A549 (cell line): ENCODE measurements around the gene AGFG1. TPM values are rescaled to one million over a fixed set of nuclear protein-coding genes. Genes with fewer than 3 reads are reported as not detected.
A peak's percentile ranks its signal among the peaks of the same experiment; 100 is the strongest.

Experiments
- ATAC-seq, 2 experiments: fragments of 200-7000 bp in 1 of 2; fragments of >200 bp in 1 of 2; cut with Nextera tagmentation in 1 of 2; cut with Tn5 transposase in 1 of 2; 3 replicates each; pipeline versions ENCODE4 v1.8.0 to v1.9.1; 2018 to 2020; ENCODE audit warnings: mild to moderate bottlenecking in 1 of 2, moderate library complexity in 1 of 2
- CTCF ChIA-PET: fragments of 300-600 bp; sonication (Branson Sonifier 250); formaldehyde crosslinking; extraction: SDS; loops from one replicate; lab custom pipeline; 2021; ENCODE audit warnings: antibody characterized with exemption, inconsistent platforms; lab: Yijun Ruan, JAX
- POLR2A ChIA-PET: fragments of 350-600 bp; formaldehyde crosslinking; extraction: SDS; loops from one replicate; lab custom pipeline; 2021; ENCODE audit warnings: antibody characterized with exemption, inconsistent platforms; lab: Yijun Ruan, JAX
- DNase-seq, 2 experiments: peaks; one replicate each; pipeline versions ENCODE4 v3.0.0 to v3.0.0-alpha.2; 2011 to 2016; ENCODE audit warnings: low read depth in 1 of 2, low spot score in 1 of 2
- FAIRE-seq: peaks from 2 replicates; lab custom pipeline; 2011; peaks lifted over from hg19 to GRCh38; lab: Jason Lieb, UNC
- H3K27ac ChIP-seq, 2 experiments: fragments of >200 bp; sonication (Bioruptor Twin); formaldehyde crosslinking; 3 replicates each; pipeline ENCODE4 v1.5.1; 2016 to 2017
- H3K4me1 ChIP-seq: fragments of >200 bp; sonication (Bioruptor Twin); formaldehyde crosslinking; 3 replicates; pipeline ENCODE4 v1.6.1; 2016
- H3K4me2 ChIP-seq: fragments of >200 bp; sonication (Bioruptor Twin); formaldehyde crosslinking; 3 replicates; pipeline ENCODE4 v1.6.1; 2016
- H3K4me3 ChIP-seq: fragments of >200 bp; sonication (Bioruptor Twin); formaldehyde crosslinking; 3 replicates; pipeline ENCODE4 v1.5.1; 2016
- H3K9me3 ChIP-seq: fragments of >200 bp; sonication (Bioruptor Twin); formaldehyde crosslinking; 3 replicates; pipeline ENCODE4 v1.6.1; 2016
- BHLHE40 ChIP-seq: IDR thresholded peaks from 2 replicates; pipeline ENCODE4 v1.6.1; 2012; ENCODE audit warnings: low read depth, low read length, inconsistent platforms
- CBX8 ChIP-seq: fragments of 200-600 bp; sonication (generic); IDR thresholded peaks from 2 replicates; pipeline ENCODE4 v1.6.1; 2016
- EHMT2 ChIP-seq: fragments of 200-600 bp; sonication (generic); IDR thresholded peaks from 2 replicates; pipeline ENCODE4 v1.6.1; 2016; ENCODE audit warnings: antibody characterized with exemption, low read depth, mild to moderate bottlenecking, moderate library complexity
- ESRRA ChIP-seq: fragments of 150-350 bp; IDR thresholded peaks from 2 replicates; pipeline ENCODE4 v1.6.1; 2014; ENCODE audit warnings: mild to moderate bottlenecking, low read length, borderline replicate concordance
- FOSL2 ChIP-seq, 2 experiments: fragments of 450-650 bp in 1 of 2; fragments of >200 bp in 1 of 2; sonication (Bioruptor Twin) in 1 of 2; formaldehyde crosslinking; IDR thresholded peaks; 2 replicates each; pipeline versions ENCODE4 v1.5.0 to v1.6.1; 2016 to 2020; ENCODE audit warnings: mild to moderate bottlenecking in 1 of 2, moderate library complexity in 1 of 2
- FOXS1 ChIP-seq: fragments of 250-450 bp; sonication (Bioruptor Pico); IDR thresholded peaks from 2 replicates; pipeline ENCODE4 v1.5.0; 2020; ENCODE audit warnings: mild to moderate bottlenecking, moderate library complexity
- HDAC2 ChIP-seq: fragments of 200-600 bp; sonication (generic); IDR thresholded peaks from 2 replicates; pipeline ENCODE4 v1.6.1; 2016
- JUNB ChIP-seq: fragments of >200 bp; sonication (Bioruptor Twin); formaldehyde crosslinking; IDR thresholded peaks from 2 replicates; pipeline ENCODE4 v1.6.1; 2016
- MAFK ChIP-seq: fragments of 450-650 bp; IDR thresholded peaks from 2 replicates; pipeline ENCODE4 v1.6.1; 2014; ENCODE audit not compliant: partially characterized antibody
- MAZ ChIP-seq: fragments of 150-350 bp; IDR thresholded peaks from 2 replicates; pipeline ENCODE4 v1.6.1; 2014; ENCODE audit warnings: antibody characterized with exemption, low read depth, low read length, borderline replicate concordance
- MYC ChIP-seq: IDR thresholded peaks from 2 replicates; pipeline ENCODE4 v1.6.1; 2012; ENCODE audit warnings: mild to moderate bottlenecking, inconsistent platforms, low read length, improper control_type of control experiment, borderline replicate concordance
- NFE2L2 ChIP-seq: fragments of 150-350 bp; conservative IDR thresholded peaks from 2 replicates; pipeline ENCODE4 v1.6.1; 2014; ENCODE audit warnings: low read length
- NPAS2 ChIP-seq: fragments of 250-450 bp; sonication (Bioruptor Pico); IDR thresholded peaks from 2 replicates; pipeline ENCODE4 v1.8.0; 2022; ENCODE audit warnings: mild to moderate bottlenecking, moderate library complexity, borderline replicate concordance
- NR3C1 ChIP-seq: fragments of >200 bp; sonication (Bioruptor Twin); formaldehyde crosslinking; IDR thresholded peaks from 3 replicates; pipeline ENCODE4 v1.6.1; 2017
- PHF8 ChIP-seq: fragments of 200-600 bp; sonication (generic); IDR thresholded peaks from 2 replicates; pipeline ENCODE4 v1.6.1; 2016; ENCODE audit warnings: low read depth, mild to moderate bottlenecking, antibody characterized with exemption, moderate library complexity, borderline replicate concordance
- RARB ChIP-seq: fragments of 250-450 bp; sonication (Bioruptor Pico); IDR thresholded peaks from 2 replicates; pipeline ENCODE4 v1.8.0; 2021; ENCODE audit warnings: mild to moderate bottlenecking, moderate library complexity
- RFX5 ChIP-seq: fragments of 450-650 bp; IDR thresholded peaks from 2 replicates; pipeline ENCODE4 v1.7.1; 2014; ENCODE audit warnings: antibody characterized with exemption, mild to moderate bottlenecking, moderate library complexity
- RNF2 ChIP-seq: fragments of 200-600 bp; sonication (generic); IDR thresholded peaks from 2 replicates; pipeline ENCODE4 v1.6.1; 2016; ENCODE audit warnings: low read depth, mild to moderate bottlenecking, antibody characterized with exemption, moderate library complexity, borderline replicate concordance
- TFCP2L1 ChIP-seq: fragments of 250-450 bp; sonication (Bioruptor Pico); IDR thresholded peaks from 2 replicates; pipeline ENCODE4 v1.5.0; 2021; ENCODE audit warnings: mild to moderate bottlenecking
- ZFP36 ChIP-seq: fragments of 450-650 bp; IDR thresholded peaks from 2 replicates; pipeline ENCODE4 v1.6.1; 2014; ENCODE audit warnings: borderline replicate concordance; ENCODE audit not compliant: partially characterized antibody
- ZSCAN20 ChIP-seq: fragments of 250-450 bp; sonication (Bioruptor Pico); IDR thresholded peaks from 2 replicates; pipeline ENCODE4 v1.8.0; 2022; ENCODE audit warnings: mild to moderate bottlenecking, moderate library complexity
- WGBS: methylation state at CpG from one replicate; pipeline ENCODE4 v1.1.6; 2017; ENCODE audit errors: missing lambda C conversion rate; 5-methylcytosine and 5-hydroxymethylcytosine counted together
- polyA plus RNA-seq, 4 experiments: library from polyadenylated mRNA; depleted of rRNA in 3 of 4; stranded (reverse); fragments of >200 nt; fragmentation: RNase III in 1 of 4; extraction: RNeasy Plus Mini Kit Qiagen cat#74134 plus additional on column Dnase treatment in 1 of 4; gene quantifications; 2 replicates in 3 of 4; 3 replicates in 1 of 4; pipeline ENCODE4 v1.2.3, GENCODE V29; 2011 to 2017
- TF ChIP-seq, protein P1 (sequence below): IDR thresholded peaks from 2 replicates; pipeline ENCODE4 v1.6.1; 2012
- TF ChIP-seq, protein P2 (sequence below): fragments of 250-450 bp; sonication (Bioruptor Pico); IDR thresholded peaks from 2 replicates; pipeline ENCODE4 v1.5.0; 2021; ENCODE audit warnings: mild to moderate bottlenecking, moderate library complexity, borderline replicate concordance

Gene AGFG1
- polyA plus RNA-seq, 2 of the 4 experiments (the other 2 are of a cell fraction) = 96.9 to 384 TPM

DNA sequence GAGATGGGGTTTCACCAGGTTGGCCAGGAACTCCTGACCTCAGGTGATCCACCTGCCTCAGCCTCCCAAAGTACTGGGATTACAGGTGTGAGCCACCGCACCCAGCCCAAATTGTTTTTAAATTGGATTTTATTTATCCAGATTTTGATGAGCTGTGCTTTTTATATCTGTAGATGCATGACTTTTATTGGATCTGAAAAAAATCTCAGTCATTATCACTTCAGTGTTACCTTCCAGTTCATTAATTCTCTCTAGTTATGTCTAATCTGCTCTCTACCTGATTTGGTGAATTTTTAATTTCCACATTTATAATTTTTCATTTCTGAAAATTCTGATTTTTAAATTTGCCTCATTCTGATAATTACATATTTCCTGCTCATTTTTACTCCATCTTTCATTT, 13.5 kb downstream of the AGFG1 start:
- TF ChIP-seq PHF8 = no peak
- peak; percentile 56 for TF ChIP-seq MAFK
- peaks cover 56% of the 10 kb centered on the region for H3K4me1 ChIP-seq
- H3K4me3 ChIP-seq = no peak overlapping the region
- no peak overlapping the region for H3K4me2 ChIP-seq
- DNase-seq = no peak
- H3K27ac ChIP-seq = no peak overlapping the region
- ATAC-seq = no peak
- CTCF ChIA-PET = interaction anchor here (1.2 to 1.6 kb wide), 2 partner anchors 79 to 281 kb away, joined by 3 to 7 read pairs; no protein-coding TSS in a partner anchor
- WGBS = 95% methylated on average over 1 of the region's 1 CpG
- peaks cover 17% of the 10 kb centered on the region; the same call in 2 of the 3 replicates for H3K9me3 ChIP-seq
- no peak for FAIRE-seq
- POLR2A ChIA-PET = interaction anchor here (0.7 kb wide), 2 partner anchors 19 to 76 kb away, joined by 3 to 4 read pairs; no protein-coding TSS in a partner anchor

DNA sequence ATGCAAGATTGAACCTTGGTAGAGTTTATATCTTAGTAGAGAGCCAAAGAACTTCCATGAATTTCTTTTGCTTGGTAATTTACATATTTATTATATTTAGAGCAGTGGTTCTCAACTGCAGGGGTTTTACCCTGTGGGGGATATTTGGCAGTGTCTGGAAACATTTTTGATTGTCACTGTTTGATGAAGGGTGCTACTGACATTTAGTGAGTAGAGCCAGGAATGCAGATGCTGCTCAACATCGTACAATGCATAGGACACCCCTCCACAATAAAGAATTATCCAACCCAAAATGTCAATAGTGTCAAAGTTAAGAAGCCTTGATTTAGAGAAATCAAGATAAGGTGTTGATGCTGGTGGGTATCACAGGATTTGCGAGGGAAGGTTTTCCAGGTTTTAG, 14.7 kb downstream of the AGFG1 start:
- DNase-seq (no peak), ATAC-seq (no peak), FAIRE-seq (no peak)
- WGBS = 92% methylated on average over 2 of the region's 2 CpGs
- Histone ChIP-seq H3K4me2 (no peak overlapping the region), H3K4me1 (peaks cover 56% of the 10 kb centered on the region), H3K4me3 (no peak overlapping the region), H3K27ac (no peak overlapping the region), H3K9me3 (peaks cover 17% of the 10 kb centered on the region; the same call in 2 of the 3 replicates)
- ChIA-PET POLR2A (no interaction called here), CTCF (interaction anchor here (1.2 to 1.4 kb wide), 2 partner anchors 13 to 279 kb away, joined by 3 to 6 read pairs; no protein-coding TSS in a partner anchor)
- TF ChIP-seq NR3C1 (no peak), ESRRA (no peak), ZFP36 (no peak), HDAC2 (no peak), CBX8 (no peak), TFCP2L1 (no peak), RFX5 (no peak), BHLHE40 (no peak), MYC (no peak), NPAS2 (CRISPR knock-in tag) (no peak), EHMT2 (no peak)

DNA sequence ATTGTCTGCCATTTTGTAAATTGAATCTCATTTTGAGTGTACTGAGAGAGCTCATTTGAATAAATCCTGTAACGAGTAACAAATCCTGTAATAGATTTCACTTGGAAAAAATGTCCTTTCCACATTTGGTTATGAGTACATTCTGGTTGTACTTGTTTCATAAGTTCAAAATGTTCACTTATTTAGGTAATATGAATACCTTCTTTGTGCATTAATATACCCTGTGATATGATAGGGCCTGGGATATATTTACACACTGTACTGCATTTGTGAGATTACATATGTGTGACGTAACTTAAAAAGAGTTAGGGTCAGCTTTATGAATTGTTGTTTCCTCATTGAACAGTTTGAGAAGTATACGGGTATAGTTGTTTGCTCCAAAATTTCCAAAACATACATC, 16.1 kb downstream of the AGFG1 start:
- POLR2A ChIA-PET = no interaction called here
- H3K4me3 ChIP-seq = no peak overlapping the region
- TF ChIP-seq NFE2L2 = no peak
- TF ChIP-seq FOXS1 (CRISPR knock-in tag) = no peak
- TF ChIP-seq, protein P1, sequence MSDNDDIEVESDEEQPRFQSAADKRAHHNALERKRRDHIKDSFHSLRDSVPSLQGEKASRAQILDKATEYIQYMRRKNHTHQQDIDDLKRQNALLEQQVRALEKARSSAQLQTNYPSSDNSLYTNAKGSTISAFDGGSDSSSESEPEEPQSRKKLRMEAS = no peak
- TF ChIP-seq, protein P2, sequence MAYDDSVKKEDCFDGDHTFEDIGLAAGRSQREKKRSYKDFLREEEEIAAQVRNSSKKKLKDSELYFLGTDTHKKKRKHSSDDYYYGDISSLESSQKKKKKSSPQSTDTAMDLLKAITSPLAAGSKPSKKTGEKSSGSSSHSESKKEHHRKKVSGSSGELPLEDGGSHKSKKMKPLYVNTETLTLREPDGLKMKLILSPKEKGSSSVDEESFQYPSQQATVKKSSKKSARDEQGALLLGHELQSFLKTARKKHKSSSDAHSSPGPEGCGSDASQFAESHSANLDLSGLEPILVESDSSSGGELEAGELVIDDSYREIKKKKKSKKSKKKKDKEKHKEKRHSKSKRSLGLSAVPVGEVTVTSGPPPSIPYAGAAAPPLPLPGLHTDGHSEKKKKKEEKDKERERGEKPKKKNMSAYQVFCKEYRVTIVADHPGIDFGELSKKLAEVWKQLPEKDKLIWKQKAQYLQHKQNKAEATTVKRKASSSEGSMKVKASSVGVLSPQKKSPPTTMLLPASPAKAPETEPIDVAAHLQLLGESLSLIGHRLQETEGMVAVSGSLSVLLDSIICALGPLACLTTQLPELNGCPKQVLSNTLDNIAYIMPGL (CRISPR knock-in tag) = no peak
- TF ChIP-seq ZSCAN20 = no peak
- no peak for TF ChIP-seq RARB (CRISPR knock-in tag)
- no peak for TF ChIP-seq MAZ
- TF ChIP-seq HDAC2 = no peak
- no peak for TF ChIP-seq RNF2
- no peak for TF ChIP-seq FOSL2 (IDR thresholded peaks at IDR 0.05)
- no peak for TF ChIP-seq FOSL2 (CRISPR knock-in tag; IDR thresholded peaks at IDR 0.05)
- no peak for TF ChIP-seq JUNB
- H3K4me1 ChIP-seq = peaks cover 56% of the 10 kb centered on the region
- WGBS = 90% methylated on average over 3 of the region's 3 CpGs
- FAIRE-seq (no peak), DNase-seq (no peak), ATAC-seq (peak in 1 of 2 experiments; percentile 31; a peak in 2 of 6 replicates)
- H3K9me3 ChIP-seq = peaks cover 17% of the 10 kb centered on the region; the same call in 2 of the 3 replicates
- CTCF ChIA-PET = interaction anchor here (1.4 to 2.5 kb wide), 3 partner anchors 12 to 278 kb away, joined by 5 to 9 read pairs (median 6); no protein-coding TSS in a partner anchor
- H3K27ac ChIP-seq = no peak overlapping the region
- H3K4me2 ChIP-seq = no peak overlapping the region; the same call in 2 of the 3 replicates
